Thymus (tissue), 11 donors: Measurements from ENCODE around the gene SHISA5. TPM values are rescaled to one million over a fixed set of nuclear protein-coding genes. Genes with fewer than 3 reads are reported as not detected.

Experiments used
- DNase-seq, 9 donors: peaks; one replicate each; pipeline ENCODE4 v3.0.0-alpha.2; 2013; ENCODE audit warnings: low spot score in 9 of 9, low read depth in 6 of 9, missing footprints in 1 of 9
- H3K27ac ChIP-seq, 2 donors: one replicate each; pipeline ENCODE4 v1.5.1; 2013; ENCODE audit warnings: control low read depth in 1 of 2, low read depth in 1 of 2, low read length in 1 of 2, mild to moderate bottlenecking in 1 of 2, moderate library complexity in 1 of 2
- H3K27me3 ChIP-seq, 2 donors: one replicate each; pipeline ENCODE4 v1.5.1; 2013; ENCODE audit warnings: low read length in 1 of 2; ENCODE audit not compliant: control insufficient read depth in 2 of 2, insufficient read depth in 1 of 2
- H3K36me3 ChIP-seq, 2 donors: one replicate each; pipeline ENCODE4 v1.5.1; 2013; ENCODE audit warnings: low read length in 1 of 2, mild to moderate bottlenecking in 1 of 2, moderate library complexity in 1 of 2; ENCODE audit not compliant: control insufficient read depth in 2 of 2, insufficient read depth in 2 of 2
- H3K4me1 ChIP-seq, 2 donors: one replicate each; pipeline ENCODE4 v1.5.1; 2013; ENCODE audit warnings: low read length in 2 of 2; ENCODE audit not compliant: control insufficient read depth in 2 of 2, insufficient read depth in 2 of 2
- H3K4me3 ChIP-seq, 2 donors: one replicate each; pipeline ENCODE4 v1.5.1; 2013; ENCODE audit warnings: low read length in 2 of 2, control low read depth in 1 of 2, mild to moderate bottlenecking in 1 of 2
- H3K9me3 ChIP-seq, 2 donors: one replicate each; pipeline ENCODE4 v1.5.1; 2013; ENCODE audit warnings: low read length in 1 of 2, mild to moderate bottlenecking in 1 of 2; ENCODE audit not compliant: control insufficient read depth in 2 of 2, insufficient read depth in 1 of 2
- WGBS: extraction: QIAGEN DNeasy Blood & Tissue Kit; methylation state at CpG from one replicate; pipeline ENCODE4 v1.1.7; 2013; 5-methylcytosine and 5-hydroxymethylcytosine counted together
- polyA plus RNA-seq: library from polyadenylated mRNA; stranded (reverse); fragments of 200-250 nt; gene quantifications from one replicate; pipeline ENCODE4 v1.2.3, GENCODE V29; 2013
- total RNA-seq: library from RNA; stranded (reverse); fragments of 120-200 nt; gene quantifications from one replicate; pipeline ENCODE4 v1.2.4, GENCODE V29; 2013
- donor health status: healthy.

The SHISA5 gene
- total and polyA plus RNA-seq, 2 donors: 104 to 115 TPM

GRCh38 chr3:48423241-48423882 lies 80.6 kb downstream of the SHISA5 start:
- Histone ChIP-seq H3K4me3 (no peak overlapping the region), H3K27me3 (peaks cover 2 to 24% of the 10 kb centered on the region in 2 donors), H3K27ac (no peak overlapping the region), H3K9me3 (no peaks in the 10 kb centered on the region), H3K36me3 (peaks cover 0 to 4% of the 10 kb centered on the region in 2 donors), H3K4me1 (peaks cover under 1 to 11% of the 10 kb centered on the region in 2 donors)
- WGBS: 97% methylated on average over 25 of the region's 25 CpGs
- DNase-seq: no peak

DNA sequence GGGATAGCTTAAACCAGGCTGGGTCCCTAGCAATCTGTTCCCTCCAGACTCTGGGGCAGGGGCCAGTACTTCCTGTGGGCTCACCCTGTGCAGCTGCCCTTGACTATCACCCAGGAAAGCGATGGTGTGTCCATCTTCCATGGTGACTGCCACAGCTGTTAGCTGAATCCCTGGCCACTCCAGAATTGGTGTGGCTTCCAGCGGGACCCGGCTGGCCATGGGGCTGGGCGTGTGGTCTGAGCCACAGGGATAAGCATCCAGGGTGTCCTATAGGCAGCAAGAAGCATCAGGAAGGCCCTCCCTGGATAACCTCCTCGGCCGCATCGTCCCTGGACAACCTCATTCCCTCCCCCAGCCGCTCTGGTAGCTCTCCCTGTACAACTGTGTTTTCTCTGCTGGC lies 81.3 kb downstream of the SHISA5 start:
- no peak for DNase-seq
- H3K4me1 ChIP-seq: peaks cover 0 to 11% of the 10 kb centered on the region in 2 donors
- peaks cover 0 to 18% of the 10 kb centered on the region in 2 donors for H3K27me3 ChIP-seq
- H3K9me3 ChIP-seq: no peaks in the 10 kb centered on the region
- peaks cover 0 to 4% of the 10 kb centered on the region in 2 donors for H3K36me3 ChIP-seq
- over 99% methylated on average over 8 of the region's 8 CpGs for whole genome bisulfite sequencing
- no peak overlapping the region for H3K4me3 ChIP-seq
- no peak overlapping the region for H3K27ac ChIP-seq

- Histone ChIP-seq H3K9me3 (no peaks in the 10 kb centered on the region), H3K36me3 (peaks cover 0 to 4% of the 10 kb centered on the region in 2 donors), H3K27me3 (peaks cover 0 to 13% of the 10 kb centered on the region in 2 donors), H3K4me3 (no peak overlapping the region), H3K27ac (no peak overlapping the region), H3K4me1 (peaks cover 0 to 11% of the 10 kb centered on the region in 2 donors)
- no peak for DNase-seq
- WGBS: 95% methylated on average over 3 of the region's 3 CpGs
Measured at GRCh38 chr3:48422272-48422671, 81.7 kb downstream of the SHISA5 start.

GRCh38 chr3:48420561-48420960 lies 83.4 kb downstream of the SHISA5 start:
- Histone ChIP-seq H3K9me3 (no peaks in the 10 kb centered on the region), H3K4me3 (no peak overlapping the region), H3K4me1 (peaks cover 0 to 11% of the 10 kb centered on the region in 2 donors), H3K36me3 (peaks cover 0 to 4% of the 10 kb centered on the region in 2 donors), H3K27ac (no peak overlapping the region), H3K27me3 (no peaks in the 10 kb centered on the region)
- 94% methylated on average over 14 of the region's 14 CpGs for WGBS
- DNase-seq: no peak

GRCh38 chr3:48419597-48419996 lies 84.4 kb downstream of the SHISA5 start:
- H3K36me3 ChIP-seq: peaks cover 0 to 9% of the 10 kb centered on the region in 2 donors
- no peak for DNase-seq
- 97% methylated on average over 17 of the region's 17 CpGs for WGBS

GRCh38 chr3:48419149-48419548 lies 84.8 kb downstream of the SHISA5 start:
- peaks cover 0 to 7% of the 10 kb centered on the region in 2 donors for H3K4me1 ChIP-seq
- no peak overlapping the region for H3K4me3 ChIP-seq
- 96% methylated on average over 9 of the region's 9 CpGs for WGBS
- H3K27me3 ChIP-seq: no peaks in the 10 kb centered on the region
- peaks cover 0 to 13% of the 10 kb centered on the region in 2 donors for H3K36me3 ChIP-seq
- DNase-seq: no peak
- H3K9me3 ChIP-seq: no peaks in the 10 kb centered on the region
- H3K27ac ChIP-seq: no peak overlapping the region

More at GRCh38 chr3:48419597-48419996, 84.4 kb downstream of the SHISA5 start:
- Histone ChIP-seq H3K4me1 (peaks cover 0 to 7% of the 10 kb centered on the region in 2 donors), H3K27me3 (no peaks in the 10 kb centered on the region), H3K9me3 (no peaks in the 10 kb centered on the region), H3K27ac (no peak overlapping the region), H3K4me3 (no peak overlapping the region)

DNA sequence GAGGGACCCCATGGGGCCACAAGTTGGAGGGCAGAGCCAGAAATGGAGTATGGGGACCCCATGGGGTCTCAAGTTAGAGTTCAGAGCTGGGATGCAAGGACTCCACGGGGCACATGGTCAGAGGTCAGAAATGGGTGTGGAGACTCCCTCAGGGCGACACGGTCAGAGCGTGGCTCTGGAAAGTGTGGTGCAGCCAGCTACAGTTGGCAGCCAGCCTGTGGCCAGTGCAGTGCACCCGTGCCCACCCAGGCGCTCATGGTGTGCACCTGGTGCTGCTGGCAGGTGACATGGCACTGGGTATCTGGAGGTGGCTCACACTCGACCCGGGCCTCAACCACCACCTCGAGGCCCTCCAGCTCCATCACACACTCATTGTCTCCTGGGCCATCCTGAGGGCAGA lies 85.3 kb downstream of the SHISA5 start:
- Histone ChIP-seq H3K9me3 (no peaks in the 10 kb centered on the region), H3K27ac (no peak overlapping the region), H3K4me1 (peaks cover 0 to 7% of the 10 kb centered on the region in 2 donors), H3K36me3 (peaks cover 0 to 13% of the 10 kb centered on the region in 2 donors), H3K4me3 (no peak overlapping the region), H3K27me3 (no peaks in the 10 kb centered on the region)
- no peak for DNase-seq
- WGBS: 98% methylated on average over 9 of the region's 9 CpGs

DNA sequence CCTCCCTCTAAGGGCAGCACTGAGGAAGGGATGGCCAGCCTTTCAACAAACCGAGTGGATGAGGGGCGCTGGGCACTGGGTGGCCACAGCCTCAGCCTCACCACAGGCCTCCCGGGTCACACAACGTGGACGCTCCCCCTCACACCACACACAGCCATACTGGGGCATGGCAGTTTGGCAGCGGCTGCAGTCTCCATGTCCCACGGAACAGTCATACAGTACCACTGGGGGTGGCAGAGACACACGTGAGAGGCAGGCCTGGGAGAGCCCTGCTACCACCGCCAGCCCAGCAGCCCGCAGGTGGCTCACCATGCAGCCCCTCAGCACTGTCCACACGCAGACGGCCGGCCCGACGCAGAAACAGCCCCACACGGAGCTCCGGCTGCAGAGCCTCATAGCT lies 85.8 kb downstream of the SHISA5 start:
- DNase-seq: no peak
- H3K9me3 ChIP-seq: no peaks in the 10 kb centered on the region
- peaks cover 0 to 7% of the 10 kb centered on the region in 2 donors for H3K4me1 ChIP-seq
- WGBS: 98% methylated on average over 17 of the region's 17 CpGs
- peaks cover 0 to 13% of the 10 kb centered on the region in 2 donors for H3K36me3 ChIP-seq
- H3K27me3 ChIP-seq: no peaks in the 10 kb centered on the region
- no peak overlapping the region for H3K27ac ChIP-seq
- no peak overlapping the region for H3K4me3 ChIP-seq
